Endodermal cell (in vitro differentiated cells): ENCODE measurements around the gene DGKG. TPM values are rescaled to one million over a fixed set of nuclear protein-coding genes. Genes with fewer than 3 reads are reported as not detected.

Experiments
- DNase-seq: peaks from one replicate; pipeline ENCODE4 v3.0.0-alpha.2; 2017
- H3K27ac ChIP-seq: 2 replicates; pipeline ENCODE4 v1.5.1; 2013; ENCODE audit warnings: mild to moderate bottlenecking, low read depth, low read length, moderate library complexity
- H3K27me3 ChIP-seq: 2 replicates; pipeline ENCODE4 v1.6.1; 2013; ENCODE audit warnings: mild to moderate bottlenecking, low read length, moderate library complexity; ENCODE audit not compliant: insufficient read depth, control insufficient read depth, poor library complexity, severe bottlenecking
- H3K36me3 ChIP-seq: 2 replicates; pipeline ENCODE4 v1.7.0; 2013; ENCODE audit warnings: mild to moderate bottlenecking, low read length, moderate library complexity; ENCODE audit not compliant: control insufficient read depth, insufficient read depth
- H3K4me1 ChIP-seq: one replicate; pipeline ENCODE4 v1.7.0; 2013; ENCODE audit warnings: low read length; ENCODE audit not compliant: control insufficient read depth, insufficient read depth
- H3K4me3 ChIP-seq: 2 replicates; pipeline ENCODE4 v1.5.1; 2013; ENCODE audit warnings: mild to moderate bottlenecking, low read length, moderate library complexity
- H3K9ac ChIP-seq: 2 replicates; pipeline ENCODE4 v1.6.1; 2013; ENCODE audit warnings: mild to moderate bottlenecking, low read length, moderate library complexity; ENCODE audit not compliant: poor library complexity, severe bottlenecking; ENCODE audit errors: extremely low read depth
- H3K9me3 ChIP-seq: 2 replicates; pipeline ENCODE4 v1.6.1; 2013; ENCODE audit warnings: mild to moderate bottlenecking, low read length, moderate library complexity; ENCODE audit not compliant: control insufficient read depth
- H3K27ac Mint-ChIP-seq: 2 replicates; pipeline ENCODE4 v1.8.0; 2020; ENCODE audit warnings: mixed read lengths
- H3K27me3 Mint-ChIP-seq: 2 replicates; pipeline ENCODE4 v1.8.0; 2021; ENCODE audit warnings: mild to moderate bottlenecking, mixed read lengths; ENCODE audit not compliant: insufficient read depth
- H3K36me3 Mint-ChIP-seq: 2 replicates; pipeline ENCODE4 v1.8.0; 2020; ENCODE audit warnings: low read depth, mixed read lengths
- H3K4me1 Mint-ChIP-seq: 2 replicates; pipeline ENCODE4 v1.8.0; 2020; ENCODE audit warnings: mixed read lengths
- H3K4me3 Mint-ChIP-seq: 2 replicates; pipeline ENCODE4 v1.8.0; 2020; ENCODE audit warnings: mild to moderate bottlenecking, moderate library complexity, mixed read lengths
- H3K9me3 Mint-ChIP-seq: 2 replicates; pipeline ENCODE4 v1.8.0; 2020; ENCODE audit warnings: mild to moderate bottlenecking, mixed read lengths
- WGBS, 2 experiments: methylation state at CpG; one replicate each; pipeline versions ENCODE4 v1.1.5 to v1.1.7; 2013; ENCODE audit warnings: missing lambda C conversion rate in 2 of 2, mixed read lengths in 1 of 2; ENCODE audit not compliant: insufficient coverage in 1 of 2, insufficient read length in 1 of 2; 5-methylcytosine and 5-hydroxymethylcytosine counted together
- total RNA-seq, 2 donors: library from RNA; stranded (reverse); fragmentation: NEBNext Ultra II Directional in 1 of 2; extraction: Animal tissue kit (Norgen Biotek cat#: 25700) in 1 of 2; gene quantifications; 2 replicates in 1 of 2; 3 replicates in 1 of 2; pipeline ENCODE4 v1.2.1, GENCODE V29; 2021
- TF ChIP-seq, protein P1 (sequence below): fragments of 200-600 bp; sonication (generic); conservative IDR thresholded peaks from 2 replicates; pipeline ENCODE4 v1.5.0; 2021; ENCODE audit warnings: antibody characterized with exemption, mild to moderate bottlenecking

DGKG gene
- total RNA-seq, 2 donors from 2014 or later: 0.86 to 1.8 TPM

DNA sequence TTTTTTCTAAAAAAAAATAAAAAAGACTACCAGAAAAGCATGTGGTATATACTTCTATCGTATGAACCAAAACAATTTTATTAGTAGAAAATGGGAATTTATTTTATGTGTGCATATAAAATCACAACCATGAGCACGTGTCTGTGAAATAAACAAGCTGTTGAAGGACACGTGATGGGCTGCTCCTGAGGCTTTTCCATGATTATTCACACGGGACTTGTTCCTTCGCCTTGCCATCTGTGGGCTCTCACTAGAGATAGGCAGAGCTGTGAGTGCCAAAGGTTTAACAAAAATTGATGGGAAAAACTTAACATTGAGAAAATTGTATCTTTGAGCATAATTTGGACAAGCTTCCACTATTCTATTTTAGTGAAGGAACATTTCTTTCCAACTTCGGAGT is 240.8 kb downstream of the DGKG start:
- H3K36me3 Mint-ChIP-seq: no peaks in the 10 kb centered on the region
- TF ChIP-seq, protein P1, sequence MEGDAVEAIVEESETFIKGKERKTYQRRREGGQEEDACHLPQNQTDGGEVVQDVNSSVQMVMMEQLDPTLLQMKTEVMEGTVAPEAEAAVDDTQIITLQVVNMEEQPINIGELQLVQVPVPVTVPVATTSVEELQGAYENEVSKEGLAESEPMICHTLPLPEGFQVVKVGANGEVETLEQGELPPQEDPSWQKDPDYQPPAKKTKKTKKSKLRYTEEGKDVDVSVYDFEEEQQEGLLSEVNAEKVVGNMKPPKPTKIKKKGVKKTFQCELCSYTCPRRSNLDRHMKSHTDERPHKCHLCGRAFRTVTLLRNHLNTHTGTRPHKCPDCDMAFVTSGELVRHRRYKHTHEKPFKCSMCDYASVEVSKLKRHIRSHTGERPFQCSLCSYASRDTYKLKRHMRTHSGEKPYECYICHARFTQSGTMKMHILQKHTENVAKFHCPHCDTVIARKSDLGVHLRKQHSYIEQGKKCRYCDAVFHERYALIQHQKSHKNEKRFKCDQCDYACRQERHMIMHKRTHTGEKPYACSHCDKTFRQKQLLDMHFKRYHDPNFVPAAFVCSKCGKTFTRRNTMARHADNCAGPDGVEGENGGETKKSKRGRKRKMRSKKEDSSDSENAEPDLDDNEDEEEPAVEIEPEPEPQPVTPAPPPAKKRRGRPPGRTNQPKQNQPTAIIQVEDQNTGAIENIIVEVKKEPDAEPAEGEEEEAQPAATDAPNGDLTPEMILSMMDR: no peak
- H3K4me3 Mint-ChIP-seq: no peak overlapping the region
- Histone ChIP-seq H3K9me3 (no peaks in the 10 kb centered on the region), H3K4me1 (peaks cover 7% of the 10 kb centered on the region), H3K27me3 (no peaks in the 10 kb centered on the region), H3K36me3 (no peaks in the 10 kb centered on the region), H3K27ac (no peak overlapping the region), H3K4me3 (no peak overlapping the region), H3K9ac (no peak overlapping the region)
- H3K27ac Mint-ChIP-seq: no peak overlapping the region
- H3K4me1 Mint-ChIP-seq: peaks cover 34% of the 10 kb centered on the region
- H3K27me3 Mint-ChIP-seq: peaks cover 41% of the 10 kb centered on the region
- 95% methylated on average over 6 of the region's 6 CpGs; no CpG with 5 or more reads in 1 of the 2 experiments for WGBS, 2 experiments
- H3K9me3 Mint-ChIP-seq: no peaks in the 10 kb centered on the region
- no peak for DNase-seq

DNA sequence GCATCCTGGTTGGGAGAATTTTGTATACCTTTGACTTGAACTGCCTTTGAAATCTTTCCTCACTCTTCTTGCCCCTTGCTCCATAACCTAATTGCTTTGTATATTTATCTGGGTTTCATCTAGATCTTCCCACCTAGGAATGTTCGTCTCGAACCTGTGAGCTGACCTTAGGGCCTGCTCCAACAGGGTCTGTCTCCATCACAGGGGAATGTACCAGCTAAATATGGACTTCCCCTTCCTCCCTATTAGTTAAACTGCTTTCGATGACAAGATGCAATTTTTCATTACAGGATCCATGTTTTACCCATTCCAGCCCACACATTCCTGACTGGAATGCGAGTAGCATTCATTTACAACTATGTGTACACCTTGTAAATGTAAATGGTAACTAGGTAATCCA is 242.5 kb downstream of the DGKG start:
- TF ChIP-seq, protein P1: no peak
- Mint-ChIP-seq H3K9me3 (no peaks in the 10 kb centered on the region), H3K4me3 (no peak overlapping the region), H3K27ac (no peak overlapping the region), H3K4me1 (peaks cover 27% of the 10 kb centered on the region), H3K36me3 (no peaks in the 10 kb centered on the region), H3K27me3 (peaks cover 59% of the 10 kb centered on the region)
- no peak overlapping the region for H3K27ac ChIP-seq
- H3K9me3 ChIP-seq: no peaks in the 10 kb centered on the region
- peaks cover 17% of the 10 kb centered on the region for H3K27me3 ChIP-seq
- no peak for DNase-seq
- H3K4me1 ChIP-seq: peaks cover 7% of the 10 kb centered on the region
- WGBS, 2 experiments: 90 to 100% methylated on average over 2 to 4 of the region's 4 CpGs
- H3K4me3 ChIP-seq: no peak overlapping the region
- H3K36me3 ChIP-seq: no peaks in the 10 kb centered on the region
- H3K9ac ChIP-seq: no peak overlapping the region

DNA sequence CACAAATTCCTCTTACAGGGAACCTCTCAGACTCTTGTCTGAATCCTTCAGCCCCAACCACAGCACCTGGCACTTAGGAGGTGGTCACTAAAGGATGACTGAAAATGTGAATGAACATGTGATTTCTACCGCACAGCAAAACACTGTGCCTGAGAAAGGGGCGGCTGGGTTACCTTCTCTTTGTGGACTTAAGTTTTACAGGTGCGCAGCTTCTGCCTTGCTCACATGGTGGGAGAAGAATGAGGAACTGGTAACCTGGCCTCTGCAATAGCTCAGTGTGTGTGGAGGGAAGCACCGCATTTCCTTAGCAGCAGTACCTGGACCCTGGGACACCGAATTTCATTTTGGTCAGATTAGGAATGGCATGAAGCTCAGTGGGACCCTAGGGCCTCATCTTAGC is 243.3 kb downstream of the DGKG start:
- WGBS, 2 experiments: 88 to 92% methylated on average over 2 to 5 of the region's 5 CpGs
- H3K27me3 ChIP-seq: peaks cover 23% of the 10 kb centered on the region

More for the DNA sequence above, 243.3 kb downstream of the DGKG start:
- Mint-ChIP-seq H3K36me3 (no peaks in the 10 kb centered on the region), H3K4me1 (peaks cover 22% of the 10 kb centered on the region), H3K9me3 (no peaks in the 10 kb centered on the region), H3K4me3 (no peak overlapping the region), H3K27ac (no peak overlapping the region), H3K27me3 (peaks cover 67% of the 10 kb centered on the region)
- DNase-seq: no peak
- Histone ChIP-seq H3K9ac (no peak overlapping the region), H3K27ac (no peak overlapping the region), H3K4me1 (peaks cover 7% of the 10 kb centered on the region), H3K9me3 (no peaks in the 10 kb centered on the region), H3K4me3 (no peak overlapping the region), H3K36me3 (no peaks in the 10 kb centered on the region)
- TF ChIP-seq, protein P1: no peak
